ENCODE measurements around the gene TBKBP1.
"Not testable (repeated sequence)": the region's sequence is repeated elsewhere in the genome, so short reads cannot be mapped to it uniquely, and the experiment has no call there.

TBKBP1 gene

GRCh38 chr17:47678196-47678595, 15.8 kb upstream of the TBKBP1 start:
- no peak for DNase-seq (ENCODE audit: low read depth in 2 of 2)

- no peak for DNase-seq (ENCODE audit: low read depth in 2 of 2)
Measured at GRCh38 chr17:47682138-47682537, 11.8 kb upstream of the TBKBP1 start.

- not testable (repeated sequence) for DNase-seq (ENCODE audit: low read depth in 2 of 2)
Measured at GRCh38 chr17:47682727-47683126, 11.2 kb upstream of the TBKBP1 start.

- DNase-seq (ENCODE audit: low read depth in 2 of 2): no peak
Measured at GRCh38 chr17:47684025-47684424, 9.9 kb upstream of the TBKBP1 start.

- DNase-seq (ENCODE audit: low read depth in 2 of 2): no peak
Measured at GRCh38 chr17:47684535-47685193, 9.3 kb upstream of the TBKBP1 start.

- DNase-seq (ENCODE audit: low read depth in 2 of 2): no peak
Measured at GRCh38 chr17:47685556-47686275, 8.2 kb upstream of the TBKBP1 start.

- no peak for DNase-seq (ENCODE audit: low read depth in 2 of 2)
Measured at GRCh38 chr17:47686276-47686635, 7.7 kb upstream of the TBKBP1 start.

- no peak for DNase-seq (ENCODE audit: low read depth in 2 of 2)
Measured at GRCh38 chr17:47686664-47687327, 7.2 kb upstream of the TBKBP1 start.

GRCh38 chr17:47687328-47687690, 6.7 kb upstream of the TBKBP1 start:
- DNase-seq (ENCODE audit: low read depth in 2 of 2): no peak

GRCh38 chr17:47687748-47688147, 6.2 kb upstream of the TBKBP1 start:
- DNase-seq (ENCODE audit: low read depth in 2 of 2): no peak

- no peak for DNase-seq (ENCODE audit: low read depth in 2 of 2)
Measured at GRCh38 chr17:47690121-47690520, 3.8 kb upstream of the TBKBP1 start.

GRCh38 chr17:47692137-47692894, 1.6 kb upstream of the TBKBP1 start:
- DNase-seq (ENCODE audit: low read depth in 2 of 2): no peak

GRCh38 chr17:47692895-47693730, 848 bp upstream of the TBKBP1 start:
- DNase-seq (ENCODE audit: low read depth in 2 of 2): no peak

GRCh38 chr17:47694581-47695428, 844 bp downstream of the TBKBP1 start:
- DNase-seq (ENCODE audit: low read depth in 2 of 2): peak in 1 of 2 donors; percentile 54

- DNase-seq (ENCODE audit: low read depth in 2 of 2): no peak
Measured at GRCh38 chr17:47695429-47696376, 1.7 kb downstream of the TBKBP1 start.

GRCh38 chr17:47696717-47697642, 3.0 kb downstream of the TBKBP1 start:
- DNase-seq (ENCODE audit: low read depth in 2 of 2): no peak

- no peak for DNase-seq (ENCODE audit: low read depth in 2 of 2)
Measured at GRCh38 chr17:47697906-47698711, 4.1 kb downstream of the TBKBP1 start.
